ENCODE results near the gene PRKG1.

DNA sequence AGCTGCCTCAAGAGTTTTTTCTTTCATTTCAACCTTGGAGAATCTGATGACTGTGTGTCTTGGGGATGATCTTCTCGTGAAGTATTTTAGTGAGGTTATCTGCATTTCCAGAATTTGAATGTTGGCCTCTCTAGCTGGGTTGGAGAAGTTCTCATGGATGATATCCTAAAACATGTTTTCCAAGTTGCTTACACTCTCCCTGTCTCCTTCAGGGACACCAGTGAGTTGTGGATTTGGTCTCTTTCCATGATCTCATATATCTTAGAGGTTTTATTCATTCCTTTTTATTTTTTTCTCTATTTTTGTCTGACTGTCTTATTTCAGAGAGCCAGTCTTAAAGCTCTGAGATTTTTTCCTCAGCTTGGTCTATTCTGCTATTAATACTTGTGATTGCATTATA lies 907.4 kb downstream of the PRKG1 start:
- TF ChIP-seq, protein P1, sequence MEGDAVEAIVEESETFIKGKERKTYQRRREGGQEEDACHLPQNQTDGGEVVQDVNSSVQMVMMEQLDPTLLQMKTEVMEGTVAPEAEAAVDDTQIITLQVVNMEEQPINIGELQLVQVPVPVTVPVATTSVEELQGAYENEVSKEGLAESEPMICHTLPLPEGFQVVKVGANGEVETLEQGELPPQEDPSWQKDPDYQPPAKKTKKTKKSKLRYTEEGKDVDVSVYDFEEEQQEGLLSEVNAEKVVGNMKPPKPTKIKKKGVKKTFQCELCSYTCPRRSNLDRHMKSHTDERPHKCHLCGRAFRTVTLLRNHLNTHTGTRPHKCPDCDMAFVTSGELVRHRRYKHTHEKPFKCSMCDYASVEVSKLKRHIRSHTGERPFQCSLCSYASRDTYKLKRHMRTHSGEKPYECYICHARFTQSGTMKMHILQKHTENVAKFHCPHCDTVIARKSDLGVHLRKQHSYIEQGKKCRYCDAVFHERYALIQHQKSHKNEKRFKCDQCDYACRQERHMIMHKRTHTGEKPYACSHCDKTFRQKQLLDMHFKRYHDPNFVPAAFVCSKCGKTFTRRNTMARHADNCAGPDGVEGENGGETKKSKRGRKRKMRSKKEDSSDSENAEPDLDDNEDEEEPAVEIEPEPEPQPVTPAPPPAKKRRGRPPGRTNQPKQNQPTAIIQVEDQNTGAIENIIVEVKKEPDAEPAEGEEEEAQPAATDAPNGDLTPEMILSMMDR (IDR thresholded peaks at IDR 0.05; ENCODE audit: low read depth, low read length), result no peak
- no peak for TF ChIP-seq EZH2phosphoT487 (IDR thresholded peaks at IDR 0.05; ENCODE audit: low read depth)

All from OCI-LY3 (cell line).